HG03558 (cell line): ENCODE results near the gene TMEM176B.

ENCODE experiments used
- ATAC-seq: cut with Tn5 transposase; IDR thresholded peaks from one replicate; pipeline ENCODE4 v1.9.1; 2021; ENCODE audit warnings: moderate number of reproducible peaks; ENCODE audit not compliant: unreplicated experiment; ENCODE audit errors: extremely low read depth

Gene TMEM176B

DNA sequence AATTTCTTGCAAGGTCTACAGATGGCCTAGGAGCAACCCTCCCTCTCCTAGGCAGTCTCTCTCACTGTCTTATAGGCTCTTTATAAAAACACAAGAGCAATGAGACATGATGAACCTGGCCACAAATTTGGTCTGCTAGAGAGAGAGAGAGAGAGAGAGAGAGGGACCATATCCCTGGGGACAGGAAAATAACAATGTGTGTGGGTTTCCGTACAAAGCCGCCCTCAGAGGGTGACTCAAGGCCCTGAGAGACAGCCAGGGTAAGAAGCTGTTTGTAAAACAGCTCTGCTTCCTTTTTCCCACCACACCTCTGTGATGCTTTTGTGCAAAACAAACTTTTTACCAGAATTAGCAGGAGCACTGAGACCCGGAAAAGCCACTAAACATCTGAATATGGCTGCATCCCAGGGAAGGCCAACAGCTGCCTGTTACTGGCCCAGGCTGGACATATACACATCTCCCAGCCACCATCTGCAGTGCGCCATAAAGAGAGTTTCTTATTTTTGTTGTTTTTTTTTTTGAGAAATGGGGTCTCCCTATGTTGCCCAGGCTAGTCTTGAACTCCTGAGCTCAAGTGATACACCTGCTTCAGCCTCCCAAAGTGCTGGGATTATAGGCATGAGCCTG, 44.6 kb downstream of the TMEM176B start:
- no peak for ATAC-seq

DNA sequence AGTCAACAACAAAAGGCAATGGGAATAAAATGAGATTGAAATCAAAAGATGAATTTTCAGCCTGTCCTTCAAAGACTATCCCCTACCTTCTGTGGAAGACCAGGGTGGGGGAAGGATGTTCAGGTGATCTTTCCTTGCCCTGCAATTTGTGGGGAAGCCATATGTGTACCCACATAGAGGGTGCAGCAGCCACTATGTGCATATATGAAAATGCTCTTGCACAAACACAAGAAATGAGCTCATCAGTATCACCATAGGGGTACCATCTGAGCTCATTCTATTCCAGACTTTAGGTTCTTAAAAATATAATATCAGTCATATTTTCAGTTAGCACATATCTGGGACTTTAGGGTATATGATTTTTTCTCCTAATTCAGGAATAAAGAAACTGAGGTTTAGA, 45.2 kb downstream of the TMEM176B start:
- no peak for ATAC-seq

DNA sequence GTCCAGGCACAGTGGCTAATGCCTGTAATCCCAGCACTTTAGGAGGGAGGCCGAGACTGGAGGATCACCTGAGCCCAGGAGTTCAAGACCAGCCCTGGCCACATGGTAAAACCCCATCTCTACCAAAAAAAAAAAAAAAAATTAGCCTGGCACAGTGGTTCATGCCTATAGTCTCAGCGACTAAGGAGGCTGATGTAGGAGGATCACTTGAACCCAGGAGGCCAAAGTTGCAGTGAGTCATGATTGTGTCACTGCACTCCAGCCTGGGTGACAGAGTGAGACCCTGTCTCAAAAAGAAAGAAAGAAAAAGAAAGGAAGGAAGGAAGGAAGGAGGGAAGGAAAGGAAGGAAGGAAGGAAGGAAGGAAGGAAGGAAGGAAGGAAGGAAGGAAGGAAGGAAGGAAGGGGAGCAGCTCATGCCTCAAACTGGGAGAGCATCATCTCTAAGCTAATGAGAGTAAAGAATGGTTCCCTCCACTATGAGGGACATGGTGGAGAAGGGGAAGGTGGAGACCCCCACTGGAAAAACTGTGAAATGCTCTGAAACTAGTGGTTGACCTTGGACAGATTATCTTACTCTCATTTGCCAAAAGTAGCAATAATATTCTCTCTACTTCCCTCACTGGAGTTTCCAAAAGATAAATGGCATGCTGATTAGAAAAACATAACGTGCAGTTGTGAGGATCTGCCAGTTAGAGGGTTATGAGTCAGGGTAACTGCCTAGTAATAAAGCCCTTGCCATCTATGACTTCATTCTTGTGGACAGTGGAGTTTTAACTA, 46.1 kb downstream of the TMEM176B start:
- ATAC-seq, result no peak

DNA sequence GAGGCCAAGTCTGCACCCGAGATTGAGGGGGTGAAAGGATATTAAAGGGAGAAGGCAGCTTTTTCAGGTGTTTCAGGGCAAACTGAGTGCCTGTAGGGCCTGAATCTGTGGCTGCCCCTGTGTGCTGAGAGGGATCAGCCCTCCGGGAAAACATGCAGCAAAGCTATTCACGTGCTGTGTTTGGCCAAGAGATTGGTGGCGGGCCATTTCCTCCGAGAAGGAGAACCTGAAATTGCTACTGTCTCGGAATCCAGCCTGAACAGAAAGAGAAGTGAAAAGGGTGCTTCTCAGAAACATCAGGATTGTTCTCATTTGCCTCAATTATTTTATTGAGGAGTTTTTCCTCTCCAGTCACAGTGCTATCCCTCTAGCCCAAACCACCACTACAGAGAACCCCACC, 46.9 kb downstream of the TMEM176B start:
- ATAC-seq, result no peak

DNA sequence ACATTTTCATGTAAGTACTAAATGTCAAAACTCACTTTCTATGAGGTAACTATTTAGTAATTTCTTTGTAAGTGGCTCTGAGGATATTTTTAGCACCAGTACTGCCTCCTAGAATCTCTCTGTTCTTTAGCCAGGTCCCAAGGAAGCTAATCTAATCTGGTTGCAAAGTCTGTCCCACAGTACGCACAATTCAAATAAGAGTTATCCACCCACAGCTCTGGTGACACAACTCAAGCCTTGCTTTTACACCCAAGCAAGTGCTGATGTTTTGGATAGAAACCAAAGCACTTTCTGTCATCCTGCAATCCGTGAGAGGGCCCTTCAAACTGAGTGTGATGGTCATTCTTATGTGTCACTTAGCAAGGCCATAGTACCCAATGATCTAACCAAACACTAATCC, 48.5 kb downstream of the TMEM176B start:
- no peak for ATAC-seq

DNA sequence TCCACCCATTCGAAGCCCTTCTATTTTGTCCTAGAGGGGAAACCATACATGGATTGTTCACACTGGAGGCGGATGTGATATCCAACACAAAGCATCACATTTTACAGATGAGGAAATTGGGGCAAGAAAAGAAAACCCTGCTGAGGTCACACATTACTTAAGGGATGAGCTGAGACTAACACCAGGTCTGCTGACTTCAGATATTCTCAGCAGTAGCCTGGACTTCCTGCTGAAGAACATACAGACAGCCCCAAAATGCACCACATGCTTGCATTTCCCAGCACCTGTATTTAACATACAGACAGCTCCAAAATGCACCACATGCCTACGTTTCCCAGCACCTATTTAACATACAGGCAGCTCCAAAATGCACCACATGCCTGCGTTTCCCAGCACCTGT, 51.8 kb downstream of the TMEM176B start:
- ATAC-seq, result no peak

DNA sequence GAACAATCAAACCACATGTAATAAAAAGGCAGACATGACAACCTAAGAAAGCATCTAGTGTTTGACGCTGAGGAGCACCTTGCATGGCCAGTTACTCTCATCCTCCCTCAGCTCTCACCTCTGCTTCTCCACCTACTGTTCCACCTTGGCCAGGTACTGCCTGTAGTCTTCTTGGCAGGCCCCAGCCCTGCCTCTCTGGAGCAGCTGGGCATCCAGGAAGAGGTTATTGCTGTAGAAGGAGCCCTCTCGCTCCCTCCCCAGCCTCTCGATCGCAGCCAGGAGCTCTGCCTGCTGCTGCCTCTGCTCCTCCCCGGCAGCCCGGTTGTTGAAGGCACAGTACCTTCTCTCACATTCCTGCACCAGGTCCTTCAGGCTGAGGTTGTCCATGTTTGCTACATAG, 53.2 kb downstream of the TMEM176B start:
- ATAC-seq, result no peak

DNA sequence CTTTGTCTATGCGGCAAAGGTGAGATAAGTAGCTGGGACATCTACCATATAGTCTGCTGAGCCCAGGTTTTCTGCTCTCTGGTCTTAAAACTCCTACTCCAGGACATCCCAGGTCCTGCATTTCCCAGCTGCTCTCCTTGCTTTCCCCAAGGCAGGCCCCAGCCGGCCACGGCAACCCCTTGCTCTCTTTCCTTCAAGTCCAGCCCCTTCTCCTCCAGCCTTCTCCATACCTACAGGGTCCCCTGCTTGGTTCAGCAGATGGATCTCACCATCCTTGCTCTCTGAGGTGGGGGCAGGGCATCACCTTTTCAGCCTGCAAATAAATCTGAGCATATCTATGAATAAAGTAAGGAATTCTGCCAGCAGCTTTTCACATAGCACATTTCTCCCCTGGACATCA, 54.3 kb downstream of the TMEM176B start:
- ATAC-seq, result no peak

DNA sequence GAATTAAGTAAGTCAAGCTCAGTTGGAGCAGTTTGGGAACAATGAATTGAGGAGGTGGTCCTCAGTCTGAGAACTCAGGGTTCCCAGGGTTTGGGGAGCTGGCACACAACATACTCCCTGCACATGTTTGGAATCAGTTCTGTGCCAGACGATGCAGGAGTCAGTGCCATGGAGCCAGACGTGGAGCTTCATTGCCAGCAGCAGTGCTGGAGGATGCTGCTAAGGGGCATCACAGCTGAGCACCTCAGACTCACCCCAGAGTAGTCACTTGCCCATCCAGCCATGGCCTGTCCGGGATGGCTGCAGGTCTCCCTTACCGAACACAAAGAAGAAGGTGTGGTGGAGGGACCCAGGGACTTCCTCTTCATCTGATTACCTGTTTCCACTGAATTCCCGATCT, 55.1 kb downstream of the TMEM176B start:
- no peak for ATAC-seq

DNA sequence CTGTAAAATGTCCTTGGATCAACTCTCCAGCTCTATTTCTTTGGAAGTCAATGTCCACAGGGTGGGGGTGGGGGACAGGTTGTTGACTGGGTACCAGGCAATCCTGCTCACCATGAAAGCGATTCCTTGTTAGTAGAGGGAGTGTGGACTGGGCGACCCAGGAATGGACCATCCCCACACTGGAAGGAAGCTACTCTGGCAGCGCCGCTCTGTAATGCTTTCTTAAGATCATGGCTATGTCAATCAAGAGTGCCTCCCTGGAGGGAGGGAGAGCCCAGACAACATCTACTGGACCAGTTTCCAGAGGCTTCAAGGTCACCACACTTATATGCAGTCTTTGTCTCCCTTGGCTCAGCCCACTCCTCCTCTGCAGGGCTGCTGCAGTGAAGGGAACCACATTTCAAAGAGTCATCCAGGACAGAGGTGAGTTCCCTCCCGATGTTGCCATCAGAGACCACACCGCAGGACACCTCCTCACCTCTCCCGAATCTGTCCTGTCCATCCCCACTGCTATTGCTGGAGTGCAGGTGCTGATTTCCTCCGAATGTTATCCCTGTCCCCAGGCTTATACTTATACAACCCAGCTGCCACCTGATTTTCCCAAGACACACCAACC, 56.0 kb downstream of the TMEM176B start:
- no peak for ATAC-seq

DNA sequence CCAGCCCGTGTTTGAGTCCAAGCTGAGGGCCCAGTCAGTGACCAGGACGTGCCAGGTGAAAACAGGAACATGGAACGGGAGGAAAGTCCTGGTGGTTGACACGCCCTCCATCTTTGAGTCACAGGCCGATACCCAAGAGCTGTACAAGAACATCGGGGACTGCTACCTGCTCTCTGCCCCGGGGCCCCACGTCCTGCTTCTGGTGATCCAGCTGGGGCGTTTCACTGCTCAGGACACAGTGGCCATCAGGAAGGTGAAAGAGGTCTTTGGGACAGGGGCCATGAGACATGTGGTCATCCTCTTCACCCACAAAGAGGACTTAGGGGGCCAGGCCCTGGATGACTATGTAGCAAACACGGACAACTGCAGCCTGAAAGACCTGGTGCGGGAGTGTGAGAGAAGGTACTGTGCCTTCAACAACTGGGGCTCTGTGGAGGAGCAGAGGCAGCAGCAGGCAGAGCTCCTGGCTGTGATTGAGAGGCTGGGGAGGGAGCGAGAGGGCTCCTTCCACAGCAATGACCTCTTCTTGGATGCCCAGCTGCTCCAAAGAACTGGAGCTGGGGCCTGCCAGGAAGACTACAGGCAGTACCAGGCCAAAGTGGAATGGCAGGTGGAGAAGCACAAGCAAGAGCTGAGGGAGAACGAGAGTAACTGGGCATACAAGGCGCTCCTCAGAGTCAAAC, 57.7 kb downstream of the TMEM176B start:
- ATAC-seq, result no peak
